ENCODE data around the gene YTHDF2. TPM values are rescaled to one million over a fixed set of nuclear protein-coding genes. Genes with fewer than 3 reads are reported as not detected.
"Not testable (repeated sequence)": the region's sequence is repeated elsewhere in the genome, so short reads cannot be mapped to it uniquely, and the experiment has no call there.

The YTHDF2 gene
- 10 to 100 TPM; 76.3 to 89.2 TPM for total RNA-seq

- CTCF ChIA-PET: interaction anchor here (0.6 to 2.9 kb wide), 45 partner anchors 10 to 458 kb away, joined by 3 to 34 read pairs (median 6); partner anchors contain the start of genes EPB41, GMEB1, RNU11 and SRSF4
- POLR2A ChIA-PET: interaction anchor here (0.6 to 1.8 kb wide), 5 partner anchors 68 to 155 kb away, joined by 3 to 12 read pairs (median 5); partner anchors contain the start of genes GMEB1, RNU11 and TAF12
- Mint-ChIP-seq H3K27ac (peak within 1 kb of the TSS; percentile 96), H3K36me3 (ENCODE audit: low read depth) (peaks cover 30% of the 10 kb centered on the region), H3K27me3 (no peaks in the 10 kb centered on the region), H3K9me3 (no peaks in the 10 kb centered on the region), H3K4me3 (peak within 1 kb of the TSS; percentile 91), H3K4me1 (peaks cover 34% of the 10 kb centered on the region)
- peak; percentile 98 for DNase-seq
Measured at GRCh38 chr1:28736450-28737306, at the start of gene YTHDF2. TSS of gene YTHDF2 (plus strand) at chr1:28736940. CDS start at chr1:28737121, 181 bp downstream.

- POLR2A ChIA-PET, H3K9me3 Mint-ChIP-seq, H3K27me3 Mint-ChIP-seq, H3K4me3 Mint-ChIP-seq, H3K4me1 Mint-ChIP-seq, H3K27ac Mint-ChIP-seq, DNase-seq: not testable (repeated sequence)
- peaks cover 21% of the 10 kb centered on the region for H3K36me3 Mint-ChIP-seq (ENCODE audit: low read depth)
- CTCF ChIA-PET: interaction anchor here (1.5 kb wide), 1 partner anchor 9 kb away, joined by 3 read pairs; no protein-coding TSS in a partner anchor
Measured at GRCh38 chr1:28691627-28692026, 45.1 kb upstream of the YTHDF2 start.

- ChIA-PET CTCF (interaction anchor here (0.6 to 2.8 kb wide), 3 partner anchors 21 to 33 kb away, joined by 3 to 12 read pairs (median 7); partner anchors contain the start of gene YTHDF2), POLR2A (no interaction called here)
- DNase-seq: no peak
- Mint-ChIP-seq H3K4me3 (no peak overlapping the region), H3K9me3 (no peaks in the 10 kb centered on the region), H3K4me1 (peaks cover 16% of the 10 kb centered on the region), H3K36me3 (ENCODE audit: low read depth) (peaks cover 33% of the 10 kb centered on the region), H3K27me3 (no peaks in the 10 kb centered on the region), H3K27ac (no peak overlapping the region)
Measured at GRCh38 chr1:28703629-28704028, 33.1 kb upstream of the YTHDF2 start.

GRCh38 chr1:28716336-28716735 is 20.4 kb upstream of the YTHDF2 start:
- Mint-ChIP-seq H3K4me3 (no peak overlapping the region), H3K27ac (no peak overlapping the region), H3K27me3 (no peaks in the 10 kb centered on the region), H3K4me1 (no peaks in the 10 kb centered on the region), H3K36me3 (ENCODE audit: low read depth) (peaks cover 23% of the 10 kb centered on the region), H3K9me3 (no peaks in the 10 kb centered on the region)
- no peak for DNase-seq
- ChIA-PET POLR2A (no interaction called here), CTCF (interaction anchor here (0.6 to 5.7 kb wide), 3 partner anchors 14 to 569 kb away, joined by 3 to 34 read pairs (median 4); partner anchors contain the start of gene YTHDF2)

GRCh38 chr1:28718166-28718565 is 18.6 kb upstream of the YTHDF2 start:
- Mint-ChIP-seq H3K27me3 (no peaks in the 10 kb centered on the region), H3K4me3 (no peak overlapping the region), H3K4me1 (no peaks in the 10 kb centered on the region), H3K27ac (no peak overlapping the region), H3K36me3 (ENCODE audit: low read depth) (peaks cover 18% of the 10 kb centered on the region), H3K9me3 (no peaks in the 10 kb centered on the region)
- DNase-seq: no peak
- ChIA-PET POLR2A (interaction anchor here (0.6 kb wide), 1 partner anchor 165 kb away, joined by 3 read pairs; the partner anchor contains the start of gene TRNAU1AP), CTCF (interaction anchor here (1.7 to 5.7 kb wide), 2 partner anchors 9 to 18 kb away, joined by 5 to 34 read pairs; partner anchors contain the start of gene YTHDF2)

- Mint-ChIP-seq H3K27ac (no peak overlapping the region), H3K4me3 (no peak overlapping the region), H3K4me1 (no peaks in the 10 kb centered on the region), H3K27me3 (no peaks in the 10 kb centered on the region), H3K9me3 (no peaks in the 10 kb centered on the region), H3K36me3 (ENCODE audit: low read depth) (peaks cover 13% of the 10 kb centered on the region)
- CTCF ChIA-PET: interaction anchor here (0.7 to 5.7 kb wide), 3 partner anchors 8 to 58 kb away, joined by 3 to 34 read pairs (median 5); partner anchors contain the start of gene YTHDF2
- POLR2A ChIA-PET: interaction anchor here (0.6 kb wide), 1 partner anchor 166 kb away, joined by 3 read pairs; the partner anchor contains the start of gene TRNAU1AP
- no peak for DNase-seq
Measured at GRCh38 chr1:28718586-28719331, 18.0 kb upstream of the YTHDF2 start.

GRCh38 chr1:28719332-28719619 is 17.5 kb upstream of the YTHDF2 start:
- H3K4me1 Mint-ChIP-seq: no peaks in the 10 kb centered on the region
- H3K27me3 Mint-ChIP-seq: no peaks in the 10 kb centered on the region
- CTCF ChIA-PET: interaction anchor here (0.7 to 5.7 kb wide), 2 partner anchors 17 to 58 kb away, joined by 3 to 34 read pairs; partner anchors contain the start of gene YTHDF2
- H3K27ac Mint-ChIP-seq: no peak overlapping the region
- POLR2A ChIA-PET: no interaction called here
- H3K36me3 Mint-ChIP-seq (ENCODE audit: low read depth): peaks cover 8% of the 10 kb centered on the region
- H3K9me3 Mint-ChIP-seq: no peaks in the 10 kb centered on the region
- H3K4me3 Mint-ChIP-seq: no peak overlapping the region
- DNase-seq: no peak

GRCh38 chr1:28720376-28720775 is 16.4 kb upstream of the YTHDF2 start:
- Mint-ChIP-seq H3K36me3 (ENCODE audit: low read depth) (no peaks in the 10 kb centered on the region), H3K4me1 (no peaks in the 10 kb centered on the region), H3K27me3 (no peaks in the 10 kb centered on the region), H3K27ac (no peak overlapping the region), H3K4me3 (no peak overlapping the region), H3K9me3 (no peaks in the 10 kb centered on the region)
- ChIA-PET POLR2A (no interaction called here), CTCF (interaction anchor here (0.6 to 5.7 kb wide), 2 partner anchors 16 to 843 kb away, joined by 5 to 34 read pairs; partner anchors contain the start of gene YTHDF2)
- DNase-seq: no peak

GRCh38 chr1:28721927-28722326 is 14.8 kb upstream of the YTHDF2 start:
- POLR2A ChIA-PET; H3K4me1 Mint-ChIP-seq; H3K27me3 Mint-ChIP-seq; H3K36me3 Mint-ChIP-seq (ENCODE audit: low read depth); H3K4me3 Mint-ChIP-seq; H3K27ac Mint-ChIP-seq; DNase-seq; H3K9me3 Mint-ChIP-seq: not testable (repeated sequence)
- CTCF ChIA-PET: interaction anchor here (0.6 to 2.7 kb wide), 2 partner anchors 11 to 14 kb away, joined by 3 to 15 read pairs; partner anchors contain the start of gene YTHDF2

GRCh38 chr1:28725365-28725764 is 11.4 kb upstream of the YTHDF2 start:
- CTCF ChIA-PET: interaction anchor here (0.6 to 3.9 kb wide), 5 partner anchors 9 to 315 kb away, joined by 3 to 34 read pairs (median 3); partner anchors contain the start of gene YTHDF2
- H3K27ac Mint-ChIP-seq; POLR2A ChIA-PET; H3K4me1 Mint-ChIP-seq; H3K9me3 Mint-ChIP-seq; H3K36me3 Mint-ChIP-seq (ENCODE audit: low read depth); DNase-seq; H3K4me3 Mint-ChIP-seq; H3K27me3 Mint-ChIP-seq: not testable (repeated sequence)

GRCh38 chr1:28735961-28736449 is 735 bp upstream of the YTHDF2 start:
- no peak for DNase-seq
- Mint-ChIP-seq H3K36me3 (ENCODE audit: low read depth) (peaks cover 27% of the 10 kb centered on the region), H3K4me3 (peak overlapping the region; percentile 91), H3K4me1 (peaks cover 32% of the 10 kb centered on the region), H3K9me3 (no peaks in the 10 kb centered on the region), H3K27me3 (no peaks in the 10 kb centered on the region), H3K27ac (peak overlapping the region; percentile 96)
- ChIA-PET CTCF (interaction anchor here (0.9 to 2.9 kb wide), 39 partner anchors 9 to 445 kb away, joined by 3 to 34 read pairs (median 6); partner anchors contain the start of genes EPB41, GMEB1, RNU11 and SRSF4), POLR2A (interaction anchor here (1.0 to 1.8 kb wide), 4 partner anchors 67 to 154 kb away, joined by 3 to 12 read pairs (median 8); partner anchors contain the start of genes GMEB1, RNU11 and TAF12)

Data from activated CD4-positive, alpha-beta T cell treated with anti-CD3 and anti-CD28 coated beads, Interleukin-2, amount 10 ng/mL, durations not matched to agents 7 days and 5 days (primary cell).